HEK293 (cell line): ENCODE results near the gene CAMTA2.
A peak's percentile ranks its signal among the peaks of the same experiment; 100 is the strongest.

Experiments
- CTCF ChIA-PET: fragments of 350-600 bp; formaldehyde crosslinking; extraction: SDS; loops from one replicate; lab custom pipeline; 2021; ENCODE audit warnings: antibody characterized with exemption; lab: Yijun Ruan, JAX
- POLR2A ChIA-PET: fragments of 300-600 bp; formaldehyde crosslinking; extraction: SDS; loops from one replicate; lab custom pipeline; 2020; ENCODE audit warnings: antibody characterized with exemption, inconsistent platforms; lab: Yijun Ruan, JAX
- H3K27ac ChIP-seq: fragments of 200-500 bp; sonication (Bioruptor generic); 2 replicates; pipeline ENCODE4 v1.5.1; 2014; ENCODE audit warnings: low read depth, low read length, control low read depth, inconsistent platforms; ENCODE audit errors: extremely low read depth
- H3K36me3 ChIP-seq, 2 experiments: fragments of 200-500 bp in 1 of 2; sonication (Bioruptor generic) in 1 of 2; 1 replicate in 1 of 2; 2 replicates in 1 of 2; pipeline ENCODE4 v1.5.1; 2014 to 2017; ENCODE audit warnings: inconsistent platforms in 2 of 2, low read length in 2 of 2; ENCODE audit not compliant: control insufficient read depth in 2 of 2, insufficient read depth in 1 of 2
- H3K4me1 ChIP-seq: fragments of 200-500 bp; sonication (Bioruptor generic); 2 replicates; pipeline ENCODE4 v1.5.1; 2014; ENCODE audit warnings: mild to moderate bottlenecking, low read length, inconsistent platforms; ENCODE audit not compliant: control insufficient read depth, insufficient read depth
- H3K4me3 ChIP-seq: 2 replicates; pipeline ENCODE4 v1.5.1; 2011; ENCODE audit warnings: low read depth, mild to moderate bottlenecking, control low read depth, low read length, moderate library complexity
- H3K9me3 ChIP-seq: fragments of 200-500 bp; sonication (Bioruptor generic); 2 replicates; pipeline ENCODE4 v1.5.1; 2014; ENCODE audit warnings: low read depth, low read length, inconsistent platforms; ENCODE audit not compliant: control insufficient read depth, insufficient read depth
- BCL11A ChIP-seq: fragments of 450-650 bp; formaldehyde crosslinking; IDR thresholded peaks from 2 replicates; pipeline ENCODE4 v1.5.1; 2016; ENCODE audit warnings: low read depth, missing biosample characterization, missing genetic modification characterization
- PRDM1 ChIP-seq: fragments of 450-650 bp; formaldehyde crosslinking; IDR thresholded peaks from 2 replicates; pipeline ENCODE4; 2016; ENCODE audit warnings: missing biosample characterization, missing genetic modification characterization
- REPIN1 ChIP-seq: fragments of 450-650 bp; formaldehyde crosslinking; IDR thresholded peaks from 2 replicates; pipeline ENCODE4 v1.5.1; 2017; ENCODE audit warnings: missing biosample characterization, missing genetic modification characterization, low read depth
- ZBTB20 ChIP-seq: fragments of 450-650 bp; formaldehyde crosslinking; IDR thresholded peaks from 2 replicates; pipeline ENCODE4 v1.5.1; 2016; ENCODE audit warnings: missing biosample characterization, missing genetic modification characterization
- ZBTB26 ChIP-seq: fragments of 450-650 bp; formaldehyde crosslinking; optimal IDR thresholded peaks from 2 replicates; pipeline ENCODE3; 2016; ENCODE audit warnings: missing biosample characterization, mild to moderate bottlenecking, missing genetic modification characterization
- ZNF184 ChIP-seq: fragments of 450-650 bp; IDR thresholded peaks from 2 replicates; pipeline ENCODE4 v1.5.1; 2018; ENCODE audit warnings: missing biosample characterization, mild to moderate bottlenecking, missing genetic modification characterization
- ZNF211 ChIP-seq: fragments of 450-650 bp; formaldehyde crosslinking; IDR thresholded peaks from 2 replicates; pipeline ENCODE4 v1.5.1; 2016; ENCODE audit warnings: low read depth, missing biosample characterization, missing genetic modification characterization
- ZNF23 ChIP-seq: fragments of 450-650 bp; formaldehyde crosslinking; IDR thresholded peaks from 2 replicates; pipeline ENCODE4 v1.5.1; 2016; ENCODE audit warnings: missing biosample characterization, missing genetic modification characterization, borderline replicate concordance
- ZNF248 ChIP-seq: fragments of 450-650 bp; formaldehyde crosslinking; IDR thresholded peaks from 2 replicates; pipeline ENCODE4 v1.5.1; 2017; ENCODE audit warnings: missing biosample characterization, missing genetic modification characterization
- ZNF324 ChIP-seq: fragments of 450-650 bp; formaldehyde crosslinking; IDR thresholded peaks from 2 replicates; pipeline ENCODE4 v1.5.1; 2016; ENCODE audit warnings: missing biosample characterization, missing genetic modification characterization
- ZNF394 ChIP-seq: fragments of 450-650 bp; formaldehyde crosslinking; IDR thresholded peaks from 2 replicates; pipeline ENCODE4 v1.5.1; 2016; ENCODE audit warnings: missing biosample characterization, missing genetic modification characterization, mild to moderate bottlenecking, moderate library complexity, borderline replicate concordance
- ZNF555 ChIP-seq: fragments of 450-650 bp; formaldehyde crosslinking; conservative IDR thresholded peaks from 2 replicates; pipeline ENCODE4 v1.5.1; 2017; ENCODE audit warnings: missing biosample characterization, mild to moderate bottlenecking, missing genetic modification characterization, inconsistent platforms
- ZXDB ChIP-seq: fragments of 450-650 bp; formaldehyde crosslinking; IDR thresholded peaks from 2 replicates; pipeline ENCODE4 v1.5.1; 2016; ENCODE audit warnings: missing biosample characterization, missing genetic modification characterization
- TF ChIP-seq, protein P1 (sequence below): fragments of 450-650 bp; formaldehyde crosslinking; conservative IDR thresholded peaks from 2 replicates; pipeline ENCODE4 v1.5.1; 2016; ENCODE audit warnings: low read depth, missing biosample characterization, missing genetic modification characterization
- TF ChIP-seq, protein P2 (sequence below): fragments of 450-650 bp; formaldehyde crosslinking; IDR thresholded peaks from 2 replicates; pipeline ENCODE4 v1.5.1; 2016; ENCODE audit warnings: missing biosample characterization, missing genetic modification characterization
- TF ChIP-seq, protein P3 (sequence below): fragments of 450-650 bp; formaldehyde crosslinking; IDR thresholded peaks from 2 replicates; pipeline ENCODE4 v1.5.1; 2017; ENCODE audit warnings: missing biosample characterization, missing genetic modification characterization

The CAMTA2 gene

DNA sequence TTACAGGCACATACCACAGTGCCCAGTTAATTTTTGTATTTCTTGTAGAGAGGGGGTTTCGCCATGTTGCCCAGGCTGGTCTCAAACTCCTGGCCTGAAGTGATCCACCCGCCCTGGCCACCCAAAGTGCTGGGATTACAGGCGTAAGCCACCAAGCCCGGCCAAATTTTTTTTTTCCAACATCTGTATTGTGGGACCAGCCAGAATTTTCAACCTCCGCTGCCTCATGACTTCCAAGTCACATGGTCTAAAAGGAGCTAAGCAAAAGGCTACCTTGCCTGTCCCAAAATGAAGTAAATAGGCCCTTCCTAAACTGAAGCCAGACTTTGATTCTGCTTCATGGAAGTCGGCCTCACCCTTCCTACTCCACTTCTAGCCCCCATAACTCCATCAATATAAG lies 15.6 kb downstream of the CAMTA2 start (continued):
- TF ChIP-seq ZNF248 (tag by site-specific recombination) (no peak), ZNF324 (tag by site-specific recombination) (no peak), ZNF23 (tag by site-specific recombination) (no peak), REPIN1 (tag by site-specific recombination) (no peak), BCL11A (no peak), ZNF184 (tag by site-specific recombination) (no peak), ZBTB26 (tag by site-specific recombination) (no peak)
- TF ChIP-seq, protein P1, sequence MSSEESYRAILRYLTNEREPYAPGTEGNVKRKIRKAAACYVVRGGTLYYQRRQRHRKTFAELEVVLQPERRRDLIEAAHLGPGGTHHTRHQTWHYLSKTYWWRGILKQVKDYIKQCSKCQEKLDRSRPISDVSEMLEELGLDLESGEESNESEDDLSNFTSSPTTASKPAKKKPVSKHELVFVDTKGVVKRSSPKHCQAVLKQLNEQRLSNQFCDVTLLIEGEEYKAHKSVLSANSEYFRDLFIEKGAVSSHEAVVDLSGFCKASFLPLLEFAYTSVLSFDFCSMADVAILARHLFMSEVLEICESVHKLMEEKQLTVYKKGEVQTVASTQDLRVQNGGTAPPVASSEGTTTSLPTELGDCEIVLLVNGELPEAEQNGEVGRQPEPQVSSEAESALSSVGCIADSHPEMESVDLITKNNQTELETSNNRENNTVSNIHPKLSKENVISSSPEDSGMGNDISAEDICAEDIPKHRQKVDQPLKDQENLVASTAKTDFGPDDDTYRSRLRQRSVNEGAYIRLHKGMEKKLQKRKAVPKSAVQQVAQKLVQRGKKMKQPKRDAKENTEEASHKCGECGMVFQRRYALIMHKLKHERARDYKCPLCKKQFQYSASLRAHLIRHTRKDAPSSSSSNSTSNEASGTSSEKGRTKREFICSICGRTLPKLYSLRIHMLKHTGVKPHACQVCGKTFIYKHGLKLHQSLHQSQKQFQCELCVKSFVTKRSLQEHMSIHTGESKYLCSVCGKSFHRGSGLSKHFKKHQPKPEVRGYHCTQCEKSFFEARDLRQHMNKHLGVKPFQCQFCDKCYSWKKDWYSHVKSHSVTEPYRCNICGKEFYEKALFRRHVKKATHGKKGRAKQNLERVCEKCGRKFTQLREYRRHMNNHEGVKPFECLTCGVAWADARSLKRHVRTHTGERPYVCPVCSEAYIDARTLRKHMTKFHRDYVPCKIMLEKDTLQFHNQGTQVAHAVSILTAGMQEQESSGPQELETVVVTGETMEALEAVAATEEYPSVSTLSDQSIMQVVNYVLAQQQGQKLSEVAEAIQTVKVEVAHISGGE (tag by site-specific recombination) = no peak
- TF ChIP-seq, protein P2, sequence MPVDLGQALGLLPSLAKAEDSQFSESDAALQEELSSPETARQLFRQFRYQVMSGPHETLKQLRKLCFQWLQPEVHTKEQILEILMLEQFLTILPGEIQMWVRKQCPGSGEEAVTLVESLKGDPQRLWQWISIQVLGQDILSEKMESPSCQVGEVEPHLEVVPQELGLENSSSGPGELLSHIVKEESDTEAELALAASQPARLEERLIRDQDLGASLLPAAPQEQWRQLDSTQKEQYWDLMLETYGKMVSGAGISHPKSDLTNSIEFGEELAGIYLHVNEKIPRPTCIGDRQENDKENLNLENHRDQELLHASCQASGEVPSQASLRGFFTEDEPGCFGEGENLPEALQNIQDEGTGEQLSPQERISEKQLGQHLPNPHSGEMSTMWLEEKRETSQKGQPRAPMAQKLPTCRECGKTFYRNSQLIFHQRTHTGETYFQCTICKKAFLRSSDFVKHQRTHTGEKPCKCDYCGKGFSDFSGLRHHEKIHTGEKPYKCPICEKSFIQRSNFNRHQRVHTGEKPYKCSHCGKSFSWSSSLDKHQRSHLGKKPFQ (tag by site-specific recombination) = no peak
- TF ChIP-seq, all 188 proteins: peak for 0

DNA sequence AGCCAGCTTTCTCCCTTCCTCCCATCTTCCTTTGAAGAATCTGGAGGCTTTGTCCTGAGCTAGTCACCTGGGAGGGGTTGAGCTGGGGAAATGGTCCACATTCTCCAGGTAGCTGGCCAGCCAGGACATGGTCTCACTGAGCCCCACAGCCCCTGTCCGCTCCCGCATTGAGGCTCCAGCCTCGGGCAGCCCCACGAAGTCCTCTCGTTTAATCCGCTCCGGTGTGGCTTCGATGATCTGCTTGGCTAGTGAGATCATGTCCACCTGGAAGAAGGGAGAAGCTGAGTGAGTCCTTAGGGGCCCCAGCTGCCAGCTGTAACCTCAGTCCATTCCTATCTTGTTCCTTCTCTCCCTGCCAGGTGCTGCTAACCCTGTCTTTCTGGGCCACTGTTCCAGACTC lies 17.2 kb downstream of the CAMTA2 start:
- Histone ChIP-seq H3K27ac (0 out of 2 replicates have a peak overlapping the region, but pooled peaks have one; percentile 37), H3K36me3 (peaks cover 34 to 65% of the 10 kb centered on the region in 2 experiments)
- POLR2A ChIA-PET = interaction anchor here (0.5 to 11.3 kb wide), 5 partner anchors 16 to 158 kb away, joined by 3 to 358 read pairs (median 5); partner anchors contain the start of genes CAMTA2, ENO3, PFN1 and RNF167
- no peak for TF ChIP-seq ZNF555 (tag by site-specific recombination)
- TF ChIP-seq PRDM1 (tag by site-specific recombination) = 0 out of 2 replicates have a peak, but pooled peaks have one; percentile 3
- TF ChIP-seq, protein P3, sequence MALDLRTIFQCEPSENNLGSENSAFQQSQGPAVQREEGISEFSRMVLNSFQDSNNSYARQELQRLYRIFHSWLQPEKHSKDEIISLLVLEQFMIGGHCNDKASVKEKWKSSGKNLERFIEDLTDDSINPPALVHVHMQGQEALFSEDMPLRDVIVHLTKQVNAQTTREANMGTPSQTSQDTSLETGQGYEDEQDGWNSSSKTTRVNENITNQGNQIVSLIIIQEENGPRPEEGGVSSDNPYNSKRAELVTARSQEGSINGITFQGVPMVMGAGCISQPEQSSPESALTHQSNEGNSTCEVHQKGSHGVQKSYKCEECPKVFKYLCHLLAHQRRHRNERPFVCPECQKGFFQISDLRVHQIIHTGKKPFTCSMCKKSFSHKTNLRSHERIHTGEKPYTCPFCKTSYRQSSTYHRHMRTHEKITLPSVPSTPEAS (tag by site-specific recombination) = no peak
- no peak for TF ChIP-seq ZBTB20 (tag by site-specific recombination)
- no peak for TF ChIP-seq ZNF211 (tag by site-specific recombination)
- no peak for TF ChIP-seq ZXDB (tag by site-specific recombination)
- TF ChIP-seq ZNF394 = peak; percentile 72
- TF ChIP-seq, all 188 proteins: peak for 2
- Histone ChIP-seq H3K9me3 (peaks cover 3% of the 10 kb centered on the region; the same call in 1 of the 2 replicates), H3K4me1 (peaks cover 15% of the 10 kb centered on the region), H3K4me3 (no peak overlapping the region)
- CTCF ChIA-PET = interaction anchor here (1.5 to 2.0 kb wide), 3 partner anchors 10 to 61 kb away, joined by 5 to 10 read pairs (median 9); partner anchors contain the start of gene CAMTA2
